GM12878 (cell line): Measurements from ENCODE around the gene C18orf63. TPM values are rescaled to one million over a fixed set of nuclear protein-coding genes. Genes with fewer than 3 reads are reported as not detected.

Experiments
- ATAC-seq: fragments of 200-7000 bp; cut with Tn5 transposase; 3 replicates; pipeline ENCODE4 v1.9.1; 2020; ENCODE audit warnings: mild to moderate bottlenecking, moderate library complexity
- BruUV-seq: library from RNA; stranded (reverse); fragments of 400-500 nt; replicated peaks from 2 replicates; lab custom pipeline; 2021; lab: Mats Ljungman, UMichigan
- CTCF ChIA-PET: fragments of 300-600 bp; sonication (Branson Sonifier 250); formaldehyde crosslinking; extraction: SDS; loops from one replicate; lab custom pipeline; 2021; ENCODE audit warnings: inconsistent platforms; lab: Yijun Ruan, JAX
- POLR2A ChIA-PET: fragments of 350-600 bp; formaldehyde crosslinking; extraction: SDS; loops from one replicate; lab custom pipeline; 2021; ENCODE audit warnings: inconsistent platforms; lab: Charles Lee
- RAD21 ChIA-PET: fragments of 300-600 bp; sonication (Branson Sonifier 250); formaldehyde crosslinking; loops from one replicate; lab custom pipeline; 2023; ENCODE audit warnings: antibody characterized with exemption; ENCODE audit not compliant: unreplicated experiment; lab: Charles Lee
- SMC1A ChIA-PET: fragments of 300-600 bp; sonication (Branson Sonifier 250); formaldehyde crosslinking; loops from one replicate; lab custom pipeline; 2023; ENCODE audit not compliant: unreplicated experiment, uncharacterized antibody; lab: Charles Lee
- DNase-seq: peaks from one replicate; pipeline ENCODE4 v3.0.0-alpha.2; 2011; ENCODE audit warnings: low read depth, low spot score
- FAIRE-seq: peaks from 3 replicates; lab custom pipeline; 2011; peaks lifted over from hg19 to GRCh38; lab: Jason Lieb, UNC
- H2AFZ ChIP-seq: 2 replicates; pipeline ENCODE4 v1.6.0; 2011; ENCODE audit warnings: low read depth, low read length, control low read depth; ENCODE audit not compliant: control insufficient read depth
- H3K27ac ChIP-seq: 2 replicates; pipeline ENCODE4 v1.5.1; 2011; ENCODE audit warnings: control low read depth; ENCODE audit not compliant: control insufficient read depth, insufficient read depth
- H3K27me3 ChIP-seq, 2 experiments: replicated peaks in 1 of 2; 2 replicates each; pipeline versions ENCODE4 v1.6.0 to v1.6.1; 2011; ENCODE audit warnings: low read length in 1 of 2; ENCODE audit not compliant: control insufficient read depth in 2 of 2, insufficient read depth in 2 of 2
- H3K36me3 ChIP-seq, 2 experiments: 2 replicates each; pipeline ENCODE4 v1.5.1; 2011; ENCODE audit warnings: low read length in 1 of 2; ENCODE audit not compliant: control insufficient read depth in 2 of 2, insufficient read depth in 2 of 2
- H3K4me1 ChIP-seq: 2 replicates; pipeline ENCODE4 v1.6.1; 2011; ENCODE audit warnings: mild to moderate bottlenecking, low read length, moderate library complexity, mixed read lengths; ENCODE audit not compliant: control insufficient read depth, insufficient read depth
- H3K4me2 ChIP-seq: 2 replicates; pipeline ENCODE4 v1.6.0; 2011; ENCODE audit warnings: control low read depth; ENCODE audit not compliant: control insufficient read depth, insufficient read depth
- H3K4me3 ChIP-seq: fragments of 200-600 bp; sonication (generic); 2 replicates; pipeline ENCODE4 v1.5.1; 2016
- H3K79me2 ChIP-seq: 2 replicates; pipeline ENCODE4 v1.6.0; 2011; ENCODE audit warnings: low read length; ENCODE audit not compliant: control insufficient read depth, insufficient read depth
- H3K9ac ChIP-seq: 2 replicates; pipeline ENCODE4 v1.8.0; 2011; ENCODE audit warnings: low read length, control low read depth, mixed read lengths; ENCODE audit not compliant: control insufficient read depth, insufficient read depth
- H3K9me3 ChIP-seq: replicated peaks from 3 replicates; pipeline ENCODE4 v1.5.1; 2011; ENCODE audit warnings: mild to moderate bottlenecking, low read length; ENCODE audit not compliant: control insufficient read depth, insufficient read depth
- H4K20me1 ChIP-seq: 2 replicates; pipeline ENCODE4 v1.6.0; 2011; ENCODE audit not compliant: control insufficient read depth, insufficient read depth
- BACH1 ChIP-seq: fragments of 450-650 bp; IDR thresholded peaks from 2 replicates; pipeline ENCODE4 v1.6.1; 2017; ENCODE audit warnings: mild to moderate bottlenecking, borderline replicate concordance
- CHD2 ChIP-seq: IDR thresholded peaks from 2 replicates; pipeline ENCODE4 v1.6.1; 2011; ENCODE audit warnings: low read depth, low read length, improper control_type of control experiment, borderline replicate concordance
- CTCF ChIP-seq, 3 experiments: IDR thresholded peaks in 2 of 3; conservative IDR thresholded peaks in 1 of 3; 2 replicates each; pipeline ENCODE4 v1.5.1; 2011; ENCODE audit warnings: low read depth in 3 of 3, low read length in 3 of 3, mild to moderate bottlenecking in 3 of 3, control low read depth in 2 of 3, moderate library complexity in 2 of 3, inconsistent platforms in 1 of 3, mixed read lengths in 1 of 3; ENCODE audit not compliant: control insufficient read depth in 2 of 3, insufficient read depth in 1 of 3; ENCODE audit errors: extremely low read depth in 1 of 3
- DPF2 ChIP-seq: fragments of 450-650 bp; IDR thresholded peaks from 2 replicates; pipeline ENCODE4 v1.6.1; 2017; ENCODE audit warnings: mild to moderate bottlenecking
- HSF1 ChIP-seq: fragments of 150-350 bp; IDR thresholded peaks from 2 replicates; pipeline ENCODE4 v1.6.1; 2014; ENCODE audit warnings: mild to moderate bottlenecking, low read depth, low read length
- JUND ChIP-seq: IDR thresholded peaks from 2 replicates; pipeline ENCODE4 v1.6.1; 2012; ENCODE audit warnings: low read depth, mild to moderate bottlenecking, low read length, improper control_type of control experiment, moderate library complexity
- MEF2A ChIP-seq: IDR thresholded peaks from 2 replicates; pipeline ENCODE4 v1.6.1; 2011; ENCODE audit warnings: low read depth, mild to moderate bottlenecking, low read length, moderate library complexity; ENCODE audit not compliant: insufficient read depth
- NR2C1 ChIP-seq: fragments of 450-650 bp; IDR thresholded peaks from 2 replicates; pipeline ENCODE4 v1.6.1; 2017; ENCODE audit warnings: antibody characterized with exemption, mild to moderate bottlenecking, moderate library complexity
- RBBP5 ChIP-seq: fragments of 200-600 bp; sonication (generic); conservative IDR thresholded peaks from 2 replicates; pipeline ENCODE4 v1.6.1; 2016
- SKIL ChIP-seq: fragments of 450-650 bp; IDR thresholded peaks from 2 replicates; pipeline ENCODE4 v1.6.1; 2017; ENCODE audit warnings: mild to moderate bottlenecking, low read depth, inconsistent platforms; ENCODE audit not compliant: poor library complexity, severe bottlenecking
- SPI1 ChIP-seq: IDR thresholded peaks from 2 replicates; pipeline ENCODE4 v1.6.1; 2011; ENCODE audit warnings: low read depth, mild to moderate bottlenecking, low read length, moderate library complexity, borderline replicate concordance; ENCODE audit not compliant: insufficient read depth
- STAT1 ChIP-seq: fragments of 450-650 bp; conservative IDR thresholded peaks from 2 replicates; pipeline ENCODE4 v1.6.1; 2014; ENCODE audit warnings: antibody characterized with exemption, mild to moderate bottlenecking
- TAF1 ChIP-seq: IDR thresholded peaks from 2 replicates; pipeline ENCODE4 v1.6.1; 2011; ENCODE audit warnings: mild to moderate bottlenecking, low read depth, low read length, borderline replicate concordance
- TARDBP ChIP-seq: IDR thresholded peaks from 2 replicates; pipeline ENCODE4 v1.6.1; 2016; ENCODE audit warnings: borderline replicate concordance
- ZNF274 ChIP-seq: IDR thresholded peaks from one replicate; pipeline ENCODE4 v1.8.0; 2011; ENCODE audit not compliant: insufficient read length, insufficient read depth
- ZNF622 ChIP-seq: fragments of 450-650 bp; IDR thresholded peaks from 2 replicates; pipeline ENCODE4 v1.6.1; 2017; ENCODE audit warnings: mild to moderate bottlenecking, inconsistent platforms
- WGBS: methylation state at CpG from one replicate; pipeline ENCODE4 v1.1.6; 2016; ENCODE audit warnings: low lambda C conversion rate; ENCODE audit not compliant: insufficient replicate concordance, insufficient coverage; ENCODE audit errors: missing lambda C conversion rate; 5-methylcytosine and 5-hydroxymethylcytosine counted together
- in situ Hi-C: fragments of 300-500 bp; cut with MboI; formaldehyde crosslinking; loops from 9 replicates; pipeline ENCODE4 v1.14.3; 2018; ENCODE audit warnings: mixed read lengths
- intact Hi-C: fragments of 100-400 bp; cut with micrococcal nuclease; formaldehyde crosslinking; loops from one replicate; pipeline ENCODE4 v1.14.2; 2022; ENCODE audit not compliant: unreplicated experiment
- polyA plus RNA-seq, 11 experiments: library from polyadenylated mRNA; depleted of rRNA in 4 of 11; unstranded in 6 of 11; stranded (reverse) in 5 of 11; fragments of >200 nt; fragmentation: Nextera tagmentation in 4 of 11; fragmentation: Illumina TruSeq in 1 of 11; extraction: Ambion mirVana in 4 of 11; extraction: Trizol in 1 of 11; gene quantifications; 1 replicate in 1 of 11; 2 replicates in 10 of 11; pipeline versions ENCODE4 v1.2.1 to v1.2.3, GENCODE V29; 2011 to 2016; ENCODE audit warnings: inconsistent platforms in 2 of 11, missing spikeins in 2 of 11, low read depth in 1 of 11
- total RNA-seq, 4 experiments: library from RNA; depleted of rRNA in 3 of 4; stranded (reverse); fragments of >200 nt in 3 of 4; fragmentation: Illumina TruSeq in 1 of 4; extraction: Trizol in 1 of 4; gene quantifications; 2 replicates each; pipeline versions ENCODE4 v1.2.1 to v1.2.3, GENCODE V29; 2013 to 2021

C18orf63 gene
- total and polyA plus RNA-seq, 10 of the 15 experiments (the other 5 are each of a cell fraction or from before 2014, with no cell fraction given) = not detected

DNA sequence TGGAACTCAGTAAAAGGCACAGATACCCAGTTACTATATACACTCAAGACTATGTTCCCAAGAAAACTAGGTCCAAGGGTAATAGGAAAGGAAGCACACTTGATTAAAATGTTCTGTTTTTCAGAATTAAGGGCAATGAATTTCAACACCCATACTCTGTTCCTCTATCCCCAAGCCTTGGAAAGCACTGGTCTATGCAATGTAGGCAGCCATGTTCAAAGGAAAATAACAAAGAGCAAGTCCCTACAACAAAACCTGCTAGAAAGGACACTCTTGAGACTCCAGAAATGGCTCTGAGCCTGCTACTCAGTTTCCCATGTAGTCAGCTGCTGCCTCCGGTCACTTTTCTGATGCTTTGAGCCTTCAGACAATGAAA is 30.7 kb upstream of the C18orf63 start:
- no peaks in the 10 kb centered on the region for H3K27me3 ChIP-seq
- RAD21 ChIA-PET = no interaction called here
- H3K4me1 ChIP-seq = peaks cover 7% of the 10 kb centered on the region
- no peak for TF ChIP-seq NR2C1
- no peak for TF ChIP-seq DPF2
- TF ChIP-seq CHD2 = no peak
- TF ChIP-seq HSF1 = no peak
- TF ChIP-seq RBBP5 = no peak
- no peak for TF ChIP-seq TAF1
- no peak for TF ChIP-seq ZNF622
- no peak for TF ChIP-seq MEF2A
- TF ChIP-seq SPI1 = no peak
- no peak for TF ChIP-seq JUND
- no peak for TF ChIP-seq SKIL
- TF ChIP-seq BACH1 = no peak
- TF ChIP-seq STAT1 = no peak
- no peak for TF ChIP-seq TARDBP
- TF ChIP-seq ZNF274 = no peak
- no peak for TF ChIP-seq CTCF (IDR thresholded peaks at IDR 0.05 in 2 of 3, conservative IDR thresholded peaks at IDR 0.05 in 1 of 3; ENCODE audit: control insufficient read depth in 2 of 3, extremely low read depth in 1 of 3, insufficient read depth in 1 of 3, low read depth in 3 of 3, low read length in 3 of 3)
- H4K20me1 ChIP-seq = no peaks in the 10 kb centered on the region
- no peaks in the 10 kb centered on the region for H3K9me3 ChIP-seq
- in situ Hi-C loops = no loop called here
- no peak overlapping the region for H3K4me2 ChIP-seq
- no peak overlapping the region for H3K4me3 ChIP-seq
- DNase-seq (no peak), ATAC-seq (no peak), FAIRE-seq (no peak)
- CTCF ChIA-PET = interaction anchor here (0.8 kb wide), 1 partner anchor 18 kb away, joined by 3 read pairs; no protein-coding TSS in a partner anchor
- no peak overlapping the region for H3K9ac ChIP-seq
- no TSS peak for BruUV-seq
- H3K36me3 ChIP-seq = no peaks in the 10 kb centered on the region
- H2AFZ ChIP-seq = no peak overlapping the region
- POLR2A ChIA-PET = interaction anchor here (0.9 kb wide), 1 partner anchor 9 kb away, joined by 3 read pairs; no protein-coding TSS in a partner anchor
- 100% methylated on average over 1 of the region's 1 CpG for WGBS
- H3K79me2 ChIP-seq = peaks cover 1% of the 10 kb centered on the region; the same call in 1 of the 2 replicates
- no peak overlapping the region for H3K27ac ChIP-seq
- intact Hi-C loops = no loop called here
- SMC1A ChIA-PET = interaction anchor here (1.0 kb wide), 1 partner anchor 44 kb away, joined by 3 read pairs; no protein-coding TSS in a partner anchor
